Osteocyte (in vitro differentiated cells): ENCODE results near the gene CRB1. TPM values are rescaled to one million over a fixed set of nuclear protein-coding genes. Genes with fewer than 3 reads are reported as not detected.

Experiments
- DNase-seq: peaks from one replicate; pipeline ENCODE4 v3.0.0; 2021; ENCODE audit warnings: mixed read lengths; ENCODE audit not compliant: unreplicated experiment; ENCODE audit errors: extremely low spot score
- H3K27ac Mint-ChIP-seq: one replicate; pipeline ENCODE4 v1.8.0; 2021; ENCODE audit warnings: mild to moderate bottlenecking, mixed read lengths; ENCODE audit not compliant: unreplicated experiment
- H3K27me3 Mint-ChIP-seq: one replicate; pipeline ENCODE4 v1.8.0; 2021; ENCODE audit warnings: mixed read lengths; ENCODE audit not compliant: unreplicated experiment
- H3K36me3 Mint-ChIP-seq: one replicate; pipeline ENCODE4 v1.8.0; 2021; ENCODE audit warnings: mixed read lengths; ENCODE audit not compliant: unreplicated experiment
- H3K4me1 Mint-ChIP-seq: one replicate; pipeline ENCODE4 v1.8.0; 2021; ENCODE audit warnings: mixed read lengths; ENCODE audit not compliant: unreplicated experiment
- H3K4me3 Mint-ChIP-seq: one replicate; pipeline ENCODE4 v1.8.0; 2021; ENCODE audit warnings: mild to moderate bottlenecking, moderate library complexity, mixed read lengths; ENCODE audit not compliant: unreplicated experiment
- H3K9me3 Mint-ChIP-seq: one replicate; pipeline ENCODE4 v1.8.0; 2021; ENCODE audit warnings: mixed read lengths; ENCODE audit not compliant: unreplicated experiment
- CTCF ChIP-seq: fragments of 200-600 bp; sonication (generic); IDR thresholded peaks from 2 replicates; pipeline ENCODE4 v1.5.0; 2021; ENCODE audit warnings: antibody characterized with exemption, mild to moderate bottlenecking, moderate library complexity
- total RNA-seq: library from RNA; stranded (reverse); gene quantifications from 2 replicates; pipeline ENCODE4 v1.2.1, GENCODE V29; 2021

The CRB1 gene
- total RNA-seq, 1 donor from 2014 or later = not detected

- no peak for TF ChIP-seq CTCF
- Mint-ChIP-seq H3K4me3 (no peak overlapping the region), H3K36me3 (no peaks in the 10 kb centered on the region), H3K27ac (peak overlapping the region; percentile 38), H3K9me3 (no peaks in the 10 kb centered on the region), H3K27me3 (no peaks in the 10 kb centered on the region), H3K4me1 (peaks cover 11% of the 10 kb centered on the region)
- no peak for DNase-seq
Observed at GRCh38 chr1:197440715-197441114, 172.7 kb downstream of the CRB1 start.

- H3K4me1 Mint-ChIP-seq = peaks cover 11% of the 10 kb centered on the region
- no peaks in the 10 kb centered on the region for H3K27me3 Mint-ChIP-seq
- H3K27ac Mint-ChIP-seq = no peak overlapping the region
- H3K36me3 Mint-ChIP-seq = no peaks in the 10 kb centered on the region
- TF ChIP-seq CTCF = no peak
- no peak overlapping the region for H3K4me3 Mint-ChIP-seq
- no peak for DNase-seq
- H3K9me3 Mint-ChIP-seq = no peaks in the 10 kb centered on the region
Observed at GRCh38 chr1:197441999-197442414, 174.0 kb downstream of the CRB1 start.

GRCh38 chr1:197444755-197445154 is 176.7 kb downstream of the CRB1 start:
- Mint-ChIP-seq H3K4me3 (no peak overlapping the region), H3K27ac (no peak overlapping the region), H3K27me3 (no peaks in the 10 kb centered on the region), H3K4me1 (peaks cover 18% of the 10 kb centered on the region), H3K36me3 (no peaks in the 10 kb centered on the region), H3K9me3 (no peaks in the 10 kb centered on the region)
- no peak for TF ChIP-seq CTCF
- DNase-seq = no peak

- Mint-ChIP-seq H3K4me1 (peaks cover 13% of the 10 kb centered on the region), H3K4me3 (no peak overlapping the region), H3K27ac (peak overlapping the region; percentile 2), H3K27me3 (no peaks in the 10 kb centered on the region), H3K9me3 (no peaks in the 10 kb centered on the region), H3K36me3 (no peaks in the 10 kb centered on the region)
- DNase-seq = no peak
- TF ChIP-seq CTCF = no peak
Observed at GRCh38 chr1:197448121-197448779, 180.2 kb downstream of the CRB1 start.

GRCh38 chr1:197451381-197451780 is 183.3 kb downstream of the CRB1 start:
- DNase-seq = no peak

More at GRCh38 chr1:197451381-197451780, 183.3 kb downstream of the CRB1 start:
- peaks cover 3% of the 10 kb centered on the region for H3K9me3 Mint-ChIP-seq
- H3K27ac Mint-ChIP-seq = no peak overlapping the region
- H3K27me3 Mint-ChIP-seq = peaks cover 2% of the 10 kb centered on the region
- H3K36me3 Mint-ChIP-seq = no peaks in the 10 kb centered on the region
- H3K4me1 Mint-ChIP-seq = peaks cover 13% of the 10 kb centered on the region
- TF ChIP-seq CTCF = no peak
- no peak overlapping the region for H3K4me3 Mint-ChIP-seq
